GM13977 (cell line): Measurements from ENCODE around the gene SENP3.

Experiments
- DNase-seq: peaks from one replicate; pipeline ENCODE4 v3.0.0; 2012; ENCODE audit warnings: low spot score
- in situ Hi-C: fragments of 300-500 bp; cut with MboI; formaldehyde crosslinking; loops from one replicate; pipeline ENCODE4 v1.12.0; 2022; ENCODE audit warnings: low sequenced_read_pairs, low pct_unique_long_range_greater_than_20kb, mixed read lengths, inconsistent platforms; ENCODE audit not compliant: unreplicated experiment
- TF ChIP-seq, protein P1 (sequence below): IDR thresholded peaks from 2 replicates; pipeline ENCODE4 v1.5.1; 2012; ENCODE audit warnings: mild to moderate bottlenecking, control low read depth; ENCODE audit not compliant: insufficient read depth; ENCODE audit errors: extremely low read depth, missing control alignments

Gene SENP3

DNA sequence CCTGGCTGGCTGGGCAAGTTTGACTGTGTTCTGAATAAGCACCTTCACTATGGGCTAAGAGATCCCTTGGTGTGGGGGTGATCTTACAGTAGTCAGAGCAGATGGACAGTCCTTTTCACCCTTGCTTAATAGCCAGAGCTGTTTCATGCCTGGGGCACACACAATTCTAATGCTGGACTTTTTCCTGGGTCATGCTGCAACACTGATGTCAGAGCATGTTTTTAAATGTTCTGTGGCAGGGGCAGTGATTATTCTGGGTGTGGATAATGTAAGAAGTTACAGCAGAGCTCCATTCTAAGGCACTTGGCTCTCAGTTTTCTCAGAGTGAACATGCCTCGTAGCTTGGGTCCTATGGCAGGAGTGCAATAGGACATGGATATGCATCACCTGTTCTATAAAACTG, 13.8 kb downstream of the SENP3 start:
- no peak for DNase-seq
- TF ChIP-seq, protein P1, sequence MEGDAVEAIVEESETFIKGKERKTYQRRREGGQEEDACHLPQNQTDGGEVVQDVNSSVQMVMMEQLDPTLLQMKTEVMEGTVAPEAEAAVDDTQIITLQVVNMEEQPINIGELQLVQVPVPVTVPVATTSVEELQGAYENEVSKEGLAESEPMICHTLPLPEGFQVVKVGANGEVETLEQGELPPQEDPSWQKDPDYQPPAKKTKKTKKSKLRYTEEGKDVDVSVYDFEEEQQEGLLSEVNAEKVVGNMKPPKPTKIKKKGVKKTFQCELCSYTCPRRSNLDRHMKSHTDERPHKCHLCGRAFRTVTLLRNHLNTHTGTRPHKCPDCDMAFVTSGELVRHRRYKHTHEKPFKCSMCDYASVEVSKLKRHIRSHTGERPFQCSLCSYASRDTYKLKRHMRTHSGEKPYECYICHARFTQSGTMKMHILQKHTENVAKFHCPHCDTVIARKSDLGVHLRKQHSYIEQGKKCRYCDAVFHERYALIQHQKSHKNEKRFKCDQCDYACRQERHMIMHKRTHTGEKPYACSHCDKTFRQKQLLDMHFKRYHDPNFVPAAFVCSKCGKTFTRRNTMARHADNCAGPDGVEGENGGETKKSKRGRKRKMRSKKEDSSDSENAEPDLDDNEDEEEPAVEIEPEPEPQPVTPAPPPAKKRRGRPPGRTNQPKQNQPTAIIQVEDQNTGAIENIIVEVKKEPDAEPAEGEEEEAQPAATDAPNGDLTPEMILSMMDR = no peak
- in situ Hi-C loops = no loop called here

DNA sequence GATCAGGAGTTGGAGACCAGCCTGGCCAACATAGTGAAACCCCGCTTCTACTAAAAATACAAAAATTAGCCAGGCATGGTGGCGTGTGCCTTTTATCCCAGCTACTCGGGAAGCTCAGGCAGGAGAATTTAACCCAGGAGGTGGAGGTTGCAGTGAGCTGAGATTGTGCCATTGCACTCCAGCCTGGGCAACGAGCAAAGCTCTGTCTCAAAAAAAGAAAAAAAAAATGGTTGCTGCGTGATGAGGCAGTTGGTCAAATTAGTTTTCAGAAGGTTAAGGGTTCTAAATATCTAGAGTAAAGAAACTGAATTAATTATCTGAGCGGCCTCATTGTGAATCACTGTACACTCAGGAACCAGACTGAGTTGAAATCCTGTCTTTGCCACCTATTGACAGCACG, 14.2 kb downstream of the SENP3 start:
- TF ChIP-seq, protein P1 = no peak
- DNase-seq = no peak
- in situ Hi-C loops = no loop called here

DNA sequence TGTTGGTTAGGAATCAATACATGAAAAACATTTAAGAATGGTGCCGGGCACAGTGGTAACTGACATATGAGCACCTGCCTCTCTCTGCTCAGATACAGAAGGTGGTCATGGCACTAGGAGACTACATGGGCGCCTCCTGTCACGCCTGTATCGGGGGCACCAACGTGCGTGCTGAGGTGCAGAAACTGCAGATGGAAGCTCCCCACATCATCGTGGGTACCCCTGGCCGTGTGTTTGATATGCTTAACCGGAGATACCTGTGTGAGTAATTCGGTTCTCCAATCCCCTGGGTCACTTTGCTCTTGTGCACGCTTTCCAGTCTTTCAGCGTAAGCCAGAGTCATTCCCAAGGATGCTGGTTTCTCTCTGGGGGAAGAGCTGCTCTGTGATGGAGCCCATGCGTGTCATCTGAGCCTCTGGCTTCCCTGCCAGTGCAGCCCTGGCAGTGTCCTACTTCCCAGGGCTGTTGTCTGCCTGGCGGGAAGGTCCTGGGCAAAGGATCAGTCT, 14.8 kb downstream of the SENP3 start:
- TF ChIP-seq, protein P1 = no peak
- in situ Hi-C loops = no loop called here
- DNase-seq = no peak

DNA sequence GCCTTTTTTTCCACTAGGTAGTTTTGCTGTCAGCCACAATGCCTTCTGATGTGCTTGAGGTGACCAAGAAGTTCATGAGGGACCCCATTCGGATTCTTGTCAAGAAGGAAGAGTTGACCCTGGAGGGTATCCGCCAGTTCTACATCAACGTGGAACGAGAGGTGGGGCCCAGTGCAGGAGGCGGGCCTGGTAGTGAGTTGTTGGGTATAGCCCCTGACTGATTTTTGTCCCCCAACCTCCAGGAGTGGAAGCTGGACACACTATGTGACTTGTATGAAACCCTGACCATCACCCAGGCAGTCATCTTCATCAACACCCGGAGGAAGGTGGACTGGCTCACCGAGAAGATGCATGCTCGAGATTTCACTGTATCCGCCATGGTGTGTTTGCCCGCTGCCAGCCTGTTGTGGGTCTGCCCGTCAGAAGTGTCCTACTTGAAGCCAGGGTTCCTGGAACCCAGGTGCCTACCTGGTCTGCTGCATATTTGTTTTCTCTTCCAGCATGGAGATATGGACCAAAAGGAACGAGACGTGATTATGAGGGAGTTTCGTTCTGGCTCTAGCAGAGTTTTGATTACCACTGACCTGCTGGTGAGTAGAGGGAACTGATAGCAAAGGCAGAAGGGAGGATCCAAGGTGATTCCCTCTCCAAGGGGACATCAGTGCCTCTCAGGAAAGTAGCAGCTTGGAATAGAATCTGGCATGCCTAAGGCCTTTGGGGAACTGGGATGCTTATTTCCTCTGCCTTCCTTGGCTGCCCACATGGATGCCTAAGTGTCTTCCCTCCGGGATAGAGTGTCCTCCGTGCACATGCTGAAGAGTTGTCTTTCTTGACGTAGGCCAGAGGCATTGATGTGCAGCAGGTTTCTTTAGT, 15.8 kb downstream of the SENP3 start:
- TF ChIP-seq, protein P1 = no peak
- in situ Hi-C loops = no loop called here
- no peak for DNase-seq

DNA sequence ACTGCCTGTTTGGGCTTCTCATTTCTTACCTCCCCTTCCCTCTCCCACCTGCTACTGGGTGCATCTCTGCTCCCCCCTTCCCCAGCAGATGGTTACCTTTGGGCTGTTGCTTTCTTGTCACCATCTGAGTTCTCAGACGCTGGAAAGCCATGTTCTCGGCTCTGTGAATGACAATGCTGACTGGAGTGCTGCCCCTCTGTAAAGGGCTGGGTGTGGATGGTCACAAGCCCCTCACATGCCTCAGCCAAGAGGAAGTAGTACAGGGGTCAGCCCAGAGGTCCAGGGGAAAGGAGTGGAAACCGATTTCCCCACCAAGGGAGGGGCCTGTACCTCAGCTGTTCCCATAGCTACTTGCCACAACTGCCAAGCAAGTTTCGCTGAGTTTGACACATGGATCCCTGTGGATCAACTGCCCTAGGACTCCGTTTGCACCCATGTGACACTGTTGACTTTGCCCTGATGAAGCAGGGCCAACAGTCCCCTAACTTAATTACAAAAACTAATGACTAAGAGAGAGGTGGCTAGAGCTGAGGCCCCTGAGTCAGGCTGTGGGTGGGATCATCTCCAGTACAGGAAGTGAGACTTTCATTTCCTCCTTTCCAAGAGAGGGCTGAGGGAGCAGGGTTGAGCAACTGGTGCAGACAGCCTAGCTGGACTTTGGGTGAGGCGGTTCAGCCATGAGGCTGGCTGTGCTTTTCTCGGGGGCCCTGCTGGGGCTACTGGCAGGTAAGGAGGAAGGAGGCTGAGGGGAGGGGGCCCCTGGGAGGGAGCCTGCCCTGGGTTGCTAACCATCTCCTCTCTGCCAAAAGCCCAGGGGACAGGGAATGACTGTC, 17.5 kb downstream of the SENP3 start, which contains the start of gene CD68:
Gene CD68, plus strand, starts transcription at position 638 of the 833 bp plus-strand sequence. Its CDS starts 40 bp downstream, at position 678.
- in situ Hi-C loops = no loop called here
- TF ChIP-seq, protein P1 = no peak
- DNase-seq = peak; percentile 79

DNA sequence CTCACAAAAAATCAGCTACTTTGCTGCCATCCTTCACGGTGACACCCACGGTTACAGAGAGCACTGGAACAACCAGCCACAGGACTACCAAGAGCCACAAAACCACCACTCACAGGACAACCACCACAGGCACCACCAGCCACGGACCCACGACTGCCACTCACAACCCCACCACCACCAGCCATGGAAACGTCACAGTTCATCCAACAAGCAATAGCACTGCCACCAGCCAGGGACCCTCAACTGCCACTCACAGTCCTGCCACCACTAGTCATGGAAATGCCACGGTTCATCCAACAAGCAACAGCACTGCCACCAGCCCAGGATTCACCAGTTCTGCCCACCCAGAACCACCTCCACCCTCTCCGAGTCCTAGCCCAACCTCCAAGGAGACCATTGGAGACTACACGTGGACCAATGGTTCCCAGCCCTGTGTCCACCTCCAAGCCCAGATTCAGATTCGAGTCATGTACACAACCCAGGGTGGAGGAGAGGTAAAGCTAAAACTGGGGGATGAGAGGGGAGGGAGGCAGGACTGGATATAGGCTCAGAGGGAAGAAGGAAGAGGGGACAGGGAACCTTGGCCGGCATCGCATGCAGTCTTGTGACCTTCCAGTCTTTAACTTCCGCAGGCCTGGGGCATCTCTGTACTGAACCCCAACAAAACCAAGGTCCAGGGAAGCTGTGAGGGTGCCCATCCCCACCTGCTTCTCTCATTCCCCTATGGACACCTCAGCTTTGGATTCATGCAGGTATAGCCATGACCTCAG, 18.3 kb downstream of the SENP3 start:
- in situ Hi-C loops = no loop called here
- TF ChIP-seq, protein P1 = no peak
- DNase-seq = no peak
